ENCODE data around the gene KIF6.

DNA sequence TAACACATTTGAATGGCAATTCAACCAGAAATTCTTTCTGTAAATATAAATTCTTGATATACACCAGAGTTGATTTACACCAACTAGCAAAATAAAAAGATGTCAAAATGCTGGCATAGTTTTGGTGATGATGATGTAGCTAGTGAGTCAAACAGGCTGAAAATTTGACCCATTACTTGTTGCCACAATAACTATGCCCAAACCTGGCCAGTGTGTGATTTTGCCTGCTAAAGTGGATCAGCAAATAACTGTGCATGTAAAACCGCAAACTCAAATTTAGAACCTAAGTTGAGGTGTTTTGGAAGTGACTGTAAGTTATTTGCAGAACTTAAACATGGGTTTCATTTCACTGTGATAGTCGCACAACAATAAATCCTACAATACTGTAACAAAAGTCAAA lies 125.9 kb downstream of the KIF6 start:
- TF ChIP-seq L3MBTL2 (conservative IDR thresholded peaks at IDR 0.05) (no peak), ZNF384 (IDR thresholded peaks at IDR 0.05) (no peak), ELF4 (IDR thresholded peaks at IDR 0.05) (no peak), FOXM1 (IDR thresholded peaks at IDR 0.05; ENCODE audit: borderline replicate concordance) (no peak), TARDBP (IDR thresholded peaks at IDR 0.05) (no peak), HDGF (IDR thresholded peaks at IDR 0.05; ENCODE audit: borderline replicate concordance) (no peak), SP1 (IDR thresholded peaks at IDR 0.05) (no peak), LEF1 (IDR thresholded peaks at IDR 0.05; ENCODE audit: borderline replicate concordance) (no peak), BHLHE40 (IDR thresholded peaks at IDR 0.05; ENCODE audit: borderline replicate concordance) (no peak), NFRKB (IDR thresholded peaks at IDR 0.05) (no peak), SUZ12 (IDR thresholded peaks at IDR 0.05) (no peak), ARNT (IDR thresholded peaks at IDR 0.05) (no peak)
- TF ChIP-seq, protein P1, sequence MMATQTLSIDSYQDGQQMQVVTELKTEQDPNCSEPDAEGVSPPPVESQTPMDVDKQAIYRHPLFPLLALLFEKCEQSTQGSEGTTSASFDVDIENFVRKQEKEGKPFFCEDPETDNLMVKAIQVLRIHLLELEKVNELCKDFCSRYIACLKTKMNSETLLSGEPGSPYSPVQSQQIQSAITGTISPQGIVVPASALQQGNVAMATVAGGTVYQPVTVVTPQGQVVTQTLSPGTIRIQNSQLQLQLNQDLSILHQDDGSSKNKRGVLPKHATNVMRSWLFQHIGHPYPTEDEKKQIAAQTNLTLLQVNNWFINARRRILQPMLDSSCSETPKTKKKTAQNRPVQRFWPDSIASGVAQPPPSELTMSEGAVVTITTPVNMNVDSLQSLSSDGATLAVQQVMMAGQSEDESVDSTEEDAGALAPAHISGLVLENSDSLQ (IDR thresholded peaks at IDR 0.05) = no peak
